T-helper 1 cell treated with Interleukin-12 subunit alpha and Interleukin-12 subunit beta and Interleukin-4 antibody, amounts not matched to agents 30 μg/mL and 1 μg/mL, for 36 hours (primary cell): ENCODE data around the gene LGI4.
"Not testable (repeated sequence)": the region's sequence is repeated elsewhere in the genome, so short reads cannot be mapped to it uniquely, and the experiment has no call there.

Source experiments
- H3K27ac Mint-ChIP-seq: one replicate; pipeline ENCODE4 v1.8.0; 2021; ENCODE audit warnings: mild to moderate bottlenecking, mixed read lengths
- H3K27me3 Mint-ChIP-seq: one replicate; pipeline ENCODE4 v1.8.0; 2021; ENCODE audit warnings: low read depth, mixed read lengths
- H3K36me3 Mint-ChIP-seq: one replicate; pipeline ENCODE4 v1.8.0; 2021; ENCODE audit warnings: low read depth, mixed read lengths
- H3K4me1 Mint-ChIP-seq: one replicate; pipeline ENCODE4 v1.8.0; 2021; ENCODE audit warnings: low read depth, mixed read lengths
- H3K4me3 Mint-ChIP-seq: one replicate; pipeline ENCODE4 v1.8.0; 2021; ENCODE audit warnings: mild to moderate bottlenecking, moderate library complexity, mixed read lengths
- H3K9me3 Mint-ChIP-seq: one replicate; pipeline ENCODE4 v1.8.0; 2021; ENCODE audit warnings: mixed read lengths

The LGI4 gene

GRCh38 chr19:35140962-35141836 is 6.3 kb upstream of the LGI4 start:
- H3K4me1 Mint-ChIP-seq: peaks cover 28% of the 10 kb centered on the region
- peaks cover 40% of the 10 kb centered on the region for H3K27me3 Mint-ChIP-seq
- peak overlapping the region; percentile 84 for H3K27ac Mint-ChIP-seq
- H3K36me3 Mint-ChIP-seq: no peaks in the 10 kb centered on the region
- peak overlapping the region; percentile 80 for H3K4me3 Mint-ChIP-seq
- no peaks in the 10 kb centered on the region for H3K9me3 Mint-ChIP-seq

GRCh38 chr19:35140207-35140961 is 5.5 kb upstream of the LGI4 start:
- Mint-ChIP-seq H3K27me3 (peaks cover 40% of the 10 kb centered on the region), H3K36me3 (no peaks in the 10 kb centered on the region), H3K9me3 (no peaks in the 10 kb centered on the region), H3K4me3 (no peak overlapping the region), H3K4me1 (peaks cover 28% of the 10 kb centered on the region), H3K27ac (no peak overlapping the region)

GRCh38 chr19:35138305-35138892 is 3.5 kb upstream of the LGI4 start, which contains the start of gene FXYD1:
FXYD1 (plus strand) TSS chr19:35138824; CDS start chr19:35140080, 1,256 bp downstream.
- peaks cover 27% of the 10 kb centered on the region for H3K27me3 Mint-ChIP-seq
- no peaks in the 10 kb centered on the region for H3K9me3 Mint-ChIP-seq
- no peak within 1 kb of the TSS for H3K27ac Mint-ChIP-seq
- peaks cover 17% of the 10 kb centered on the region for H3K4me1 Mint-ChIP-seq
- no peak within 1 kb of the TSS for H3K4me3 Mint-ChIP-seq
- no peaks in the 10 kb centered on the region for H3K36me3 Mint-ChIP-seq

GRCh38 chr19:35136977-35137702 is 2.3 kb upstream of the LGI4 start:
- H3K9me3 Mint-ChIP-seq: no peaks in the 10 kb centered on the region
- no peak overlapping the region for H3K4me3 Mint-ChIP-seq
- H3K36me3 Mint-ChIP-seq: no peaks in the 10 kb centered on the region
- H3K27ac Mint-ChIP-seq: no peak overlapping the region
- peaks cover 25% of the 10 kb centered on the region for H3K27me3 Mint-ChIP-seq
- H3K4me1 Mint-ChIP-seq: peaks cover 15% of the 10 kb centered on the region

- peaks cover 7% of the 10 kb centered on the region for H3K4me1 Mint-ChIP-seq
- no peaks in the 10 kb centered on the region for H3K36me3 Mint-ChIP-seq
- H3K27me3 Mint-ChIP-seq: peaks cover 17% of the 10 kb centered on the region
- H3K9me3 Mint-ChIP-seq: no peaks in the 10 kb centered on the region
- H3K27ac Mint-ChIP-seq: no peak overlapping the region
- no peak overlapping the region for H3K4me3 Mint-ChIP-seq
Measured at GRCh38 chr19:35136231-35136630, 1.4 kb upstream of the LGI4 start.

GRCh38 chr19:35135389-35135909 is 590 bp upstream of the LGI4 start:
- no peak overlapping the region for H3K27ac Mint-ChIP-seq
- H3K27me3 Mint-ChIP-seq: peaks cover 12% of the 10 kb centered on the region
- H3K9me3 Mint-ChIP-seq: no peaks in the 10 kb centered on the region
- H3K4me3 Mint-ChIP-seq: no peak overlapping the region
- no peaks in the 10 kb centered on the region for H3K36me3 Mint-ChIP-seq
- peaks cover 1% of the 10 kb centered on the region for H3K4me1 Mint-ChIP-seq

- Mint-ChIP-seq H3K4me3 (no peak overlapping the region), H3K36me3 (no peaks in the 10 kb centered on the region), H3K27ac (no peak overlapping the region), H3K27me3 (peaks cover 12% of the 10 kb centered on the region), H3K4me1 (peaks cover 1% of the 10 kb centered on the region), H3K9me3 (no peaks in the 10 kb centered on the region)
Measured at GRCh38 chr19:35133826-35134225, 1.0 kb downstream of the LGI4 start.

GRCh38 chr19:35132254-35132653 is 2.6 kb downstream of the LGI4 start:
- H3K36me3 Mint-ChIP-seq: no peaks in the 10 kb centered on the region
- H3K27me3 Mint-ChIP-seq: peaks cover 4% of the 10 kb centered on the region
- H3K4me3 Mint-ChIP-seq: no peak overlapping the region

GRCh38 chr19:35130761-35131720 is 3.8 kb downstream of the LGI4 start:
- Mint-ChIP-seq H3K4me3 (no peak overlapping the region), H3K27ac (no peak overlapping the region), H3K4me1 (no peaks in the 10 kb centered on the region)

More at GRCh38 chr19:35132254-35132653, 2.6 kb downstream of the LGI4 start:
- no peaks in the 10 kb centered on the region for H3K9me3 Mint-ChIP-seq
- peaks cover 1% of the 10 kb centered on the region for H3K4me1 Mint-ChIP-seq
- no peak overlapping the region for H3K27ac Mint-ChIP-seq

GRCh38 chr19:35129724-35130274 is 5.1 kb downstream of the LGI4 start:
- H3K4me3 Mint-ChIP-seq, H3K36me3 Mint-ChIP-seq, H3K27ac Mint-ChIP-seq, H3K9me3 Mint-ChIP-seq, H3K27me3 Mint-ChIP-seq, H3K4me1 Mint-ChIP-seq: not testable (repeated sequence)

More at GRCh38 chr19:35130761-35131720, 3.8 kb downstream of the LGI4 start:
- Mint-ChIP-seq H3K27me3 (no peaks in the 10 kb centered on the region), H3K36me3 (no peaks in the 10 kb centered on the region), H3K9me3 (no peaks in the 10 kb centered on the region)

- H3K36me3 Mint-ChIP-seq: no peaks in the 10 kb centered on the region
- no peaks in the 10 kb centered on the region for H3K9me3 Mint-ChIP-seq
- H3K4me1 Mint-ChIP-seq: peaks cover 12% of the 10 kb centered on the region
- no peak overlapping the region for H3K27ac Mint-ChIP-seq
- no peaks in the 10 kb centered on the region for H3K27me3 Mint-ChIP-seq
- H3K4me3 Mint-ChIP-seq: no peak overlapping the region
Measured at GRCh38 chr19:35128398-35129057, 6.3 kb downstream of the LGI4 start.

GRCh38 chr19:35127871-35128270 is 7.0 kb downstream of the LGI4 start:
- no peaks in the 10 kb centered on the region for H3K27me3 Mint-ChIP-seq
- no peak overlapping the region for H3K4me3 Mint-ChIP-seq
- peaks cover 12% of the 10 kb centered on the region for H3K4me1 Mint-ChIP-seq
- no peaks in the 10 kb centered on the region for H3K9me3 Mint-ChIP-seq
- no peaks in the 10 kb centered on the region for H3K36me3 Mint-ChIP-seq
- no peak overlapping the region for H3K27ac Mint-ChIP-seq
